Stomach smooth muscle (tissue), 2 donors: ENCODE results near the gene SERPINH1.

Experiments
- H3K27ac ChIP-seq: one replicate; pipeline ENCODE4 v1.7.0; 2013; ENCODE audit warnings: mild to moderate bottlenecking, low read length, inconsistent platforms
- H3K27me3 ChIP-seq, 2 donors: one replicate each; pipeline ENCODE4 v1.7.0; 2013; ENCODE audit warnings: low read length in 2 of 2; ENCODE audit not compliant: insufficient read depth in 2 of 2, control insufficient read depth in 1 of 2
- H3K36me3 ChIP-seq, 2 donors: one replicate each; pipeline ENCODE4 v1.7.0; 2013; ENCODE audit warnings: low read length in 2 of 2; ENCODE audit not compliant: control insufficient read depth in 2 of 2, insufficient read depth in 2 of 2
- H3K4me1 ChIP-seq: one replicate; pipeline ENCODE4 v1.7.0; 2013; ENCODE audit warnings: low read length; ENCODE audit not compliant: control insufficient read depth, insufficient read depth
- H3K4me3 ChIP-seq, 2 donors: one replicate each; pipeline ENCODE4 v1.7.0; 2013; ENCODE audit warnings: low read length in 2 of 2
- H3K9ac ChIP-seq, 2 donors: one replicate each; pipeline ENCODE4 v1.7.0; 2013; ENCODE audit warnings: low read length in 2 of 2, mild to moderate bottlenecking in 1 of 2
- H3K9me3 ChIP-seq, 2 donors: one replicate each; pipeline ENCODE4 v1.7.0; 2013; ENCODE audit warnings: low read length in 2 of 2; ENCODE audit not compliant: control insufficient read depth in 2 of 2
- donor health status: healthy.
- donor health status: Pancreatic carcinoma.

SERPINH1 gene

DNA sequence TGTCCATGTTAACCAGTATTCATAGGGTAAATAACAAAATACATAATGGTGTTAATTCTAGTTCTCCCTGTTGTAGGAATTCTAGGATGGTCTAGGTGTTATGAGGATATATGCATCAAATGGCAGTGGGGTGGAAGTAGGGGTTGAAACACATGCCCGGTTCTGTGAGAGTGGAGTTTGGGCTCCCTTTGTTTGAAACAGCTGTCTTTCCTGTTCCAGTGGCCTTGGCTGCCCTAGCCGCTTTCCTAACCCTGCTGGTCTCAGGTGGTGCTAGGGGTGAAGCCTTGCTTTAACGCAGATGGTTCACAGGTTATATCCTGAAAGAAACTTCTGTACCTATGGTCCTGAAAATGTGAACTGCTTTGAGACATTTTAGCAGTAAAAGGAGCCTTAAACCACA lies 38.3 kb downstream of the SERPINH1 start:
- H3K9me3 ChIP-seq, result no peaks in the 10 kb centered on the region
- no peak overlapping the region for H3K4me3 ChIP-seq
- H3K27ac ChIP-seq, result no peak overlapping the region
- no peak overlapping the region for H3K9ac ChIP-seq
- peaks cover 0 to 3% of the 10 kb centered on the region in 2 donors for H3K36me3 ChIP-seq
- H3K4me1 ChIP-seq, result peaks cover 4% of the 10 kb centered on the region
- no peaks in the 10 kb centered on the region for H3K27me3 ChIP-seq

GRCh38 chr11:75601494-75601893 lies 39.4 kb downstream of the SERPINH1 start:
- H3K27me3 ChIP-seq, result no peaks in the 10 kb centered on the region
- no peak overlapping the region for H3K9ac ChIP-seq
- H3K27ac ChIP-seq, result no peak overlapping the region
- no peaks in the 10 kb centered on the region for H3K9me3 ChIP-seq
- peaks cover 4% of the 10 kb centered on the region for H3K4me1 ChIP-seq
- H3K36me3 ChIP-seq, result peaks cover 3 to 5% of the 10 kb centered on the region in 2 donors
- no peak overlapping the region for H3K4me3 ChIP-seq

DNA sequence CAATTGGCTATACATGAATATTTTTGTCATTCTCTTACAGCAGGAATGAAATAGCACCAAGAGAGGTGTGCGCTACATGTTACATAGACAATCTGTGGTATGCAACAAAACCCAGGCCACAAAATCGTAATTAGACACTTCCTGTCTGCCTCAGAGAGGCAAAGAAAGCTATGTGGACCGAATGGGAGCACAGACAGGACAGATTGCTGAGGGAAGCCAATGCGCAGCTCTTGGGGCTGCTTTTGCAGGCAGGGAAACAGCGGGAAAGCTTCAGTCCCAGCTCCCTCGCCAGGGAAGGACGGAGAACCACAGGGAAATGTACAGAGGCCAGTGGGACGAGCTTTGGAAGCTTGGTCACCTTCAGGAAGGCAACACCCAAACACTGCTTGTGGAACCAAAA lies 40.9 kb downstream of the SERPINH1 start:
- Histone ChIP-seq H3K9ac (no peak overlapping the region), H3K9me3 (no peaks in the 10 kb centered on the region), H3K27ac (no peak overlapping the region), H3K4me1 (peaks cover 4% of the 10 kb centered on the region), H3K4me3 (no peak overlapping the region), H3K27me3 (no peaks in the 10 kb centered on the region), H3K36me3 (peaks cover 5% of the 10 kb centered on the region in 2 donors)

GRCh38 chr11:75603791-75604736 lies 42.0 kb downstream of the SERPINH1 start:
- H3K4me1 ChIP-seq, result no peaks in the 10 kb centered on the region
- H3K27me3 ChIP-seq, result no peaks in the 10 kb centered on the region
- no peak overlapping the region for H3K9ac ChIP-seq
- no peak overlapping the region for H3K27ac ChIP-seq
- no peak overlapping the region for H3K4me3 ChIP-seq
- peaks cover 5 to 6% of the 10 kb centered on the region in 2 donors for H3K36me3 ChIP-seq
- H3K9me3 ChIP-seq, result no peaks in the 10 kb centered on the region

- H3K9ac ChIP-seq, result no peak overlapping the region
- H3K27ac ChIP-seq, result no peak overlapping the region
- no peaks in the 10 kb centered on the region for H3K27me3 ChIP-seq
- H3K4me1 ChIP-seq, result no peaks in the 10 kb centered on the region
- peaks cover 5 to 6% of the 10 kb centered on the region in 2 donors for H3K36me3 ChIP-seq
- no peaks in the 10 kb centered on the region for H3K9me3 ChIP-seq
- no peak overlapping the region for H3K4me3 ChIP-seq
These were observed 44.0 kb downstream of the SERPINH1 start for GRCh38 chr11:75606099-75606498.

- H3K27me3 ChIP-seq, result no peaks in the 10 kb centered on the region
These were observed 49.8 kb downstream of the SERPINH1 start for GRCh38 chr11:75611823-75612222.

GRCh38 chr11:75615751-75616150 lies 53.7 kb downstream of the SERPINH1 start:
- H3K9me3 ChIP-seq, result peaks cover 0 to 4% of the 10 kb centered on the region in 2 donors
- H3K27ac ChIP-seq, result no peak overlapping the region
- no peaks in the 10 kb centered on the region for H3K36me3 ChIP-seq

More at GRCh38 chr11:75611823-75612222, 49.8 kb downstream of the SERPINH1 start:
- H3K27ac ChIP-seq, result no peak overlapping the region
- peaks cover 0 to 4% of the 10 kb centered on the region in 2 donors for H3K36me3 ChIP-seq
- no peaks in the 10 kb centered on the region for H3K4me1 ChIP-seq
- no peaks in the 10 kb centered on the region for H3K9me3 ChIP-seq
- no peak overlapping the region for H3K4me3 ChIP-seq
- no peak overlapping the region for H3K9ac ChIP-seq

GRCh38 chr11:75616281-75616680 lies 54.2 kb downstream of the SERPINH1 start:
- Histone ChIP-seq H3K9ac (no peak overlapping the region), H3K27me3 (no peaks in the 10 kb centered on the region), H3K36me3 (no peaks in the 10 kb centered on the region), H3K4me3 (no peak overlapping the region), H3K4me1 (no peaks in the 10 kb centered on the region), H3K9me3 (peaks cover 0 to 4% of the 10 kb centered on the region in 2 donors), H3K27ac (no peak overlapping the region)

More at GRCh38 chr11:75615751-75616150, 53.7 kb downstream of the SERPINH1 start:
- no peak overlapping the region for H3K9ac ChIP-seq
- H3K4me1 ChIP-seq, result no peaks in the 10 kb centered on the region
- H3K27me3 ChIP-seq, result no peaks in the 10 kb centered on the region
- no peak overlapping the region for H3K4me3 ChIP-seq
